ENCODE data around the gene NCF4. TPM values are rescaled to one million over a fixed set of nuclear protein-coding genes. Genes with fewer than 3 reads are reported as not detected.

NCF4 gene
- total RNA-seq, 2 experiments from 2014 or later: 59.9 to 60.1 TPM

DNA sequence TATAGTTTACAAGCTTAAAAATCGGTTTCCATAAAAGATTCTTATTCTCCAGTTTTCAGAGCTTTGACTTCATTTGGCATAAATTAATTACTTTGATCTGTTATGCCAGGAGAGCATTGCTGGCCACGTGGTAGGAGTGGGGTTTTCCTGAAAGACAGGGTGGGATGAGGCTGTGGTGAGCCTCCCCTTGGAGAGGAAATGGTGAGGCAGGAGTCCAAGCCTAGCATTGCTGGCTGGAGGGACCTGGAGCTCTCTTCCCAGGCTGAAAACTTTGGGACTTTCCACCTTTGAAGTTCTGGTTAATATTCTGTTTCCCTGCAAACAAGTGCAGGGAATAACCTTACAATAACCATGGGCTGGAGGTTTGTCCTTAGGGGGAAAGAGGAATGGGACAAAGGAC is 31.5 kb downstream of the NCF4 start:
- DNase-seq: no peak
- Mint-ChIP-seq H3K36me3 (ENCODE audit: low read depth) (peaks cover 20% of the 10 kb centered on the region), H3K27ac (no peak overlapping the region), H3K4me3 (no peak overlapping the region), H3K4me1 (peaks cover 16% of the 10 kb centered on the region), H3K27me3 (peaks cover 4% of the 10 kb centered on the region), H3K9me3 (peaks cover 5% of the 10 kb centered on the region)
- ChIA-PET CTCF (interaction anchor here (0.9 to 1.0 kb wide), 2 partner anchors 19 to 85 kb away, joined by 3 to 5 read pairs; no protein-coding TSS in a partner anchor), POLR2A (interaction anchor here (1.6 kb wide), 1 partner anchor 18 kb away, joined by 3 read pairs; no protein-coding TSS in a partner anchor)

DNA sequence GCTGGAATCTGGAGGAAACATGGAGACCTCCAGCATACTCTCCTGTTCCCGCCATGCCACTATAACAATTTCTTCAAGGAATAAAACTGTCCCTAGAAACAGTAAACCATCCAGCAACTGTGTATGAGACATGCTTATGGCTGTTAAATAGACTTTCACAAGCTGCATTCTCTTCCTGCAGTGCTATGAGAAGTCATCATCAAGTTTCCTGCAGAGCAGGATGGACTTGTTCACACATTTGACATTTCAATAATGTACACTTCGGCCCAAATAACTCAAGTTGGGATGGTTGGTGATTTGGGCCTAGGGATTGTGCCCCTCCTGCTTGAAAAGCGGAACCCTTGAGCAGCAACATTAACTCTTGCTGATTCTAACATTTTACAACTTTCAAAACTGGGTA is 32.5 kb downstream of the NCF4 start:
- H3K4me3 Mint-ChIP-seq: no peak overlapping the region
- peaks cover 6% of the 10 kb centered on the region for H3K9me3 Mint-ChIP-seq
- H3K4me1 Mint-ChIP-seq: peaks cover 17% of the 10 kb centered on the region
- CTCF ChIA-PET: no interaction called here
- no peak overlapping the region for H3K27ac Mint-ChIP-seq
- H3K36me3 Mint-ChIP-seq (ENCODE audit: low read depth): peaks cover 18% of the 10 kb centered on the region
- POLR2A ChIA-PET: no interaction called here
- no peak for DNase-seq
- peaks cover 3% of the 10 kb centered on the region for H3K27me3 Mint-ChIP-seq

DNA sequence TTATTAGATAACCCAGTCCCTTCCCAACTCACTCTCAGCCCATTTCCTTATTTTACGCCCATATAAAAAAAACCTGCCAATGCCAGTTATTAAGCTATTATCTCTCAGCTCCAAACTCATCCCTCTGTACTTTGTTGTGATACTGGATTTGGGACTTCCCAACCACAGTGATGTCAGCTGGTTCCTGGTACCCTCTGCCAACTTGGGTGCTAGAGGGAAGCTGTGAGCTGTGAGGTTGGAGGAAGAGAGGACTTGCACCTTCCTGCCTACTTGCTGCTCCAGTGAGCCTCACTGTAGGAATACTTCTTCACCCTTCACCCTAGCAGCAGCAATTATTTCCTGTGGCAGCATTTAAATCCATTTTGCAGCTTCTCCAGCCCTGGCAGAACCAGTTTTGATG is 33.5 kb downstream of the NCF4 start:
- H3K4me1 Mint-ChIP-seq: peaks cover 20% of the 10 kb centered on the region
- CTCF ChIA-PET: interaction anchor here (1.1 kb wide), 1 partner anchor 42 kb away, joined by 3 read pairs; no protein-coding TSS in a partner anchor
- no peak for DNase-seq
- peaks cover 9% of the 10 kb centered on the region for H3K9me3 Mint-ChIP-seq
- peaks cover 3% of the 10 kb centered on the region for H3K27me3 Mint-ChIP-seq
- peaks cover 17% of the 10 kb centered on the region for H3K36me3 Mint-ChIP-seq (ENCODE audit: low read depth)
- no peak overlapping the region for H3K27ac Mint-ChIP-seq
- POLR2A ChIA-PET: interaction anchor here (0.6 kb wide), 1 partner anchor 34 kb away, joined by 3 read pairs; the partner anchor contains the start of gene NCF4
- H3K4me3 Mint-ChIP-seq: no peak overlapping the region

GRCh38 chr22:36897611-36898010 is 36.8 kb downstream of the NCF4 start:
- no peak for DNase-seq
- Mint-ChIP-seq H3K4me3 (no peak overlapping the region), H3K9me3 (peaks cover 9% of the 10 kb centered on the region), H3K27ac (no peak overlapping the region), H3K36me3 (ENCODE audit: low read depth) (peaks cover 18% of the 10 kb centered on the region), H3K27me3 (peaks cover 3% of the 10 kb centered on the region), H3K4me1 (peaks cover 44% of the 10 kb centered on the region)
- CTCF ChIA-PET: interaction anchor here (1.1 kb wide), 1 partner anchor 10 kb away, joined by 3 read pairs; no protein-coding TSS in a partner anchor
- POLR2A ChIA-PET: interaction anchor here (0.8 to 1.5 kb wide), 3 partner anchors 13 to 37 kb away, joined by 3 read pairs; partner anchors contain the start of gene NCF4

DNA sequence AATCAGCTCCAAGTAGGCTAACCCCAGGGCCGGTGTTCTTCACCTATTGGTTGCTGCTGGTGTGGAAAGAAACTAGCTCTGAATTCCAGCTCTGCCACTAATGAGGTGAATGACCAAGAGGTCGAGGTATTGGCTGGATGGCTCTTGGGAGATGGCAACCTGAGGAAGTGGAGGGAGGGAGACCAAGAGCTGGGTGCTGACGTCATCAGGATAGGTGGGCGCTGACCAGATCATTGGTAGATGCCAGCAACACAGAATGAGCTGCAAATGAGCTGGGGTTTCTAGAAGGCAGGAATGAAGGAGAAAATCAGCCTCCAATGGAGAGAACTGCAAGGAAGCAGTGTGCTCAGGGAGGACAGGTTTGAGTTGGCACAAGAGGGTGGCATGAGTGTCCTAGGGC is 37.9 kb downstream of the NCF4 start:
- Mint-ChIP-seq H3K27ac (no peak overlapping the region), H3K36me3 (ENCODE audit: low read depth) (peaks cover 22% of the 10 kb centered on the region), H3K27me3 (peaks cover 5% of the 10 kb centered on the region), H3K9me3 (peaks cover 12% of the 10 kb centered on the region), H3K4me1 (peaks cover 43% of the 10 kb centered on the region), H3K4me3 (no peak overlapping the region)
- CTCF ChIA-PET: interaction anchor here (1.1 kb wide), 1 partner anchor 11 kb away, joined by 3 read pairs; no protein-coding TSS in a partner anchor
- POLR2A ChIA-PET: interaction anchor here (3.6 kb wide), 1 partner anchor 37 kb away, joined by 19 read pairs; the partner anchor contains the start of gene NCF4
- no peak for DNase-seq

DNA sequence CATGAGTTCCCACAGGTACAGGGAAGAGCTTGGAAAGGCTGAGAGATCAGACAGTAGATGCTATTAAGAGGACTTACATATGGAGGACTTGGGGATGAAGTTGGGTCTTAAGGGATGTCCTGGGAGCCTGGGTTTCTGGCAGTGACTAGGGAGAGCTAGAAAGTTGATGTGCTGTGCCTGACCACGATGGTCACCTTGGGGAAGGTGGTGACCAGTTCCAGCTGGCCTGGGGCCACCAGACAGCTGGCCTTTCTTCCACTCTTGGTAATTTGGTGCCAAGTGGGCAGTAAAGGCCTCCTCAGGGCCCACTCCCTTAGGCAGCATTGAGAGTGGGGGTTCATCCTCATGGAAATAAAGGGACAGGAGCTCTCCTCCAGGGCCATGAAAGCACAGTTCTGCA is 38.7 kb downstream of the NCF4 start:
- H3K36me3 Mint-ChIP-seq (ENCODE audit: low read depth): peaks cover 19% of the 10 kb centered on the region
- POLR2A ChIA-PET: interaction anchor here (3.6 kb wide), 1 partner anchor 38 kb away, joined by 19 read pairs; the partner anchor contains the start of gene NCF4
- H3K27me3 Mint-ChIP-seq: peaks cover 11% of the 10 kb centered on the region
- CTCF ChIA-PET: interaction anchor here (1.2 to 3.5 kb wide), 2 partner anchors 9 to 43 kb away, joined by 3 to 14 read pairs; no protein-coding TSS in a partner anchor
- H3K4me1 Mint-ChIP-seq: peaks cover 43% of the 10 kb centered on the region
- no peak for DNase-seq
- H3K4me3 Mint-ChIP-seq: no peak overlapping the region
- peaks cover 17% of the 10 kb centered on the region for H3K9me3 Mint-ChIP-seq
- no peak overlapping the region for H3K27ac Mint-ChIP-seq

GRCh38 chr22:36900225-36900624 is 39.4 kb downstream of the NCF4 start:
- Mint-ChIP-seq H3K27ac (peak overlapping the region; percentile 6), H3K9me3 (peaks cover 18% of the 10 kb centered on the region), H3K4me3 (no peak overlapping the region), H3K36me3 (ENCODE audit: low read depth) (peaks cover 16% of the 10 kb centered on the region), H3K4me1 (peaks cover 43% of the 10 kb centered on the region), H3K27me3 (peaks cover 14% of the 10 kb centered on the region)
- ChIA-PET POLR2A (interaction anchor here (3.6 kb wide), 1 partner anchor 39 kb away, joined by 19 read pairs; the partner anchor contains the start of gene NCF4), CTCF (interaction anchor here (1.2 to 3.5 kb wide), 3 partner anchors 9 to 44 kb away, joined by 3 to 14 read pairs (median 4); no protein-coding TSS in a partner anchor)
- no peak for DNase-seq

GRCh38 chr22:36900880-36901279 is 40.1 kb downstream of the NCF4 start:
- DNase-seq: no peak
- peaks cover 43% of the 10 kb centered on the region for H3K4me1 Mint-ChIP-seq
- H3K27me3 Mint-ChIP-seq: peaks cover 14% of the 10 kb centered on the region
- peak overlapping the region; percentile 89 for H3K27ac Mint-ChIP-seq
- H3K36me3 Mint-ChIP-seq (ENCODE audit: low read depth): peaks cover 12% of the 10 kb centered on the region
- H3K4me3 Mint-ChIP-seq: peak overlapping the region; percentile 59
- H3K9me3 Mint-ChIP-seq: peaks cover 18% of the 10 kb centered on the region
- ChIA-PET CTCF (interaction anchor here (1.7 to 3.5 kb wide), 2 partner anchors 27 to 45 kb away, joined by 4 to 14 read pairs; no protein-coding TSS in a partner anchor), POLR2A (interaction anchor here (1.2 to 3.6 kb wide), 3 partner anchors 27 to 77 kb away, joined by 4 to 19 read pairs (median 5); partner anchors contain the start of gene NCF4)

DNA sequence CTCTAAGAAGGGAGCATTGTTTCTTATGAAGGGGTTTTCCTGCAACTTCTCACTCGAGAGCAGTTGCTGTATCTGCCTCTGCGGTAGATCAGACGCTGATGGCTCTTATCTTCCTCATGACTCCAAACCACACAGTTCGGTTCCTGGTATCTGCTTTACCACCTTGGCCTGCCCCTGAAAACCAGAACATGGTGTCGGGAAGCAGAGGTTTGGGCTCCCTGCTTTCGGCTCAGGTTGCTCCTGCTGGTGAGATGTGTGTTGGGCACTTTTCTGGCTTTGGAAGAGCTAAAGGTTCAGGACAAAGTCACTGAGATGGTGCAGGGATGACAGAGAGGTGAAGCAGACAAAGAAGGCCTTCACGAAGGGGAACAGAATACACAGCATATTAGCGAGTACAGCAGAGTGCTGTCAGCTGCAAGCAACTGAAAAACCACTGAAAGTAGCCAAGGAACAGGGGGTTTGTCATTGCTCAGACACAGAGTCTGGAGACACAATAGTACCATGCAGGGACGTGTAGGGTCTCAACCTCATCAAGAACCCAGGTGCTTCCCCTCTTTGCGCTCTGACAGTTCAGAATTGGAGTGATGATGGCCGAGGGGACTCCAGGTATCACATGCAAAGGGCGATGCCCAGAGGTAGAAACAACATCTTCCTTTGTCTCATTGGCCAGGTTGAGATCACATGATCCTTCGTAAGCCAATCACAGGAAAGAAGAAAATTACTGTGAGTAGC is 40.8 kb downstream of the NCF4 start:
- H3K4me3 Mint-ChIP-seq: peak overlapping the region; percentile 59
- H3K27me3 Mint-ChIP-seq: peaks cover 14% of the 10 kb centered on the region
- H3K36me3 Mint-ChIP-seq (ENCODE audit: low read depth): peaks cover 12% of the 10 kb centered on the region
- DNase-seq: peak; percentile 47
- ChIA-PET POLR2A (interaction anchor here (1.1 to 3.6 kb wide), 4 partner anchors 13 to 76 kb away, joined by 3 to 19 read pairs (median 4); partner anchors contain the start of gene NCF4), CTCF (interaction anchor here (1.7 to 3.5 kb wide), 2 partner anchors 28 to 45 kb away, joined by 4 to 14 read pairs; no protein-coding TSS in a partner anchor)
- peaks cover 43% of the 10 kb centered on the region for H3K4me1 Mint-ChIP-seq
- peaks cover 18% of the 10 kb centered on the region for H3K9me3 Mint-ChIP-seq
- peak overlapping the region; percentile 89 for H3K27ac Mint-ChIP-seq

DNA sequence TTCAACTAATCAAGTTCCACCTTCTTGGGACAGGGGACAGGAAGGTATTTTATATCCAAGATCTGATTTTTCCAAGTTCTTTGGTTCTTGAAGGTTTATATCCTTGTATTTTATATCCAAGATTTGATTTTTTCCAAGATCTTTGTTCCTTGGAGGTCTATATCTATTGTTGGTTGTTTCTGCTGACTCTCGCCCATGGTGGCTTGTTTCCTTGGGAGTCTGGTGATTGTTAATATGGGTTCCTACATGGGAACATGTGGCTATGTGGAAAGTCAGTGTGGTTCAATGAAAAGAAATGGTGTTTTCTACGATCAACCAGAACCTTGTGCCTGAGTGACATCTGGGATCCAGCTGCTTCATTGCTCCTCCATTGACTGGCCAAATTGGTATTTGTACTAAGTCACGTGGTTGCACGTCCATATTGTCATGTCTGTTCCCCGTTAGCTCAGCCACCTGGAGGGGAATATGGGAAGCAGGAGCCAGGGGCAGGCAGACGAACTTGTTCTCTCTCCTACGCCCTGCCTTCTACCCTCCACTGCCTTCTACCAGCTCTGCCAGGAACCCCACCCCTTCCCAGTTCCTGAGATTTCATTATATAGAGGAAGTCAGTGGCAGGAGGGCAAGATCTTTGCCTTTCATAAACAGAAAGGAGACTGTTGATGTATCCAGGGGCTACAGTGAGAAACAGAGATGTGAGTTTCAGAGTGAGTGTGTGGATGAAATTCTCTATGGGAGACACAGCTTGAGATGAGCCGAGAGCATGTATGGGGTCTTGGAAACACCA is 41.5 kb downstream of the NCF4 start:
- peak overlapping the region; percentile 50 for H3K27ac Mint-ChIP-seq
- POLR2A ChIA-PET: interaction anchor here (1.1 to 3.6 kb wide), 3 partner anchors 12 to 75 kb away, joined by 3 to 19 read pairs (median 5); partner anchors contain the start of gene NCF4

DNA sequence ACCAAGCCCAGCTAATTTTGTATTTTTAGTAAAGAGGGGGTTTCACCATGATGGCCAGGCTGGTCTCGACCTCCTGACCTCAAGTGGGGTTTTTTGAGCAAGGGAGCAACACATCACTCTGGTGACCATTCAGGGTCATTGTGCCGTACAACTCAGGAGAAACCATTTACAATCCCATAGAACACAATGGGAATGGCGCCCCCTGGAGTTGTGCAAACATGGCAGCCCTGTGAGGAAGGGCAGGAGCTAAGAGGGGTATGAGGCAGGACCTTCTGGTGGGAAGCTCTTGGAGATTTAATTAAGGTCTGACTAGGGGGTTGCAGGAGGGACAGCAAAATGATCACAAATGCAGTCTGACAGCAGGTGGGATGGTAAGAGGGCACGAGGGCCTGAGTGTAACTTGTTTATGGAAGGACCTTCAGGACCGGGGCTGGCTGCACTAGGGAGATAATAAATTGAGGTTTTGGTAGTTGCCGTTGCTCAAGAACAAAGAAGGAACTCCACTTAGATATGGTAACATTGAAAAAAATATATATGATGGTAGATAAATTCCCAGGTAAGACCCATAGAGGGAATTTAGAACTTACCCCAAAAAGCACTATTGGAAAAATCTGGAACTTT is 43.6 kb downstream of the NCF4 start:
- DNase-seq: no peak
- Mint-ChIP-seq H3K4me1 (peaks cover 30% of the 10 kb centered on the region), H3K9me3 (peaks cover 9% of the 10 kb centered on the region), H3K36me3 (ENCODE audit: low read depth) (peaks cover 5% of the 10 kb centered on the region), H3K4me3 (no peak overlapping the region), H3K27ac (no peak overlapping the region), H3K27me3 (peaks cover 24% of the 10 kb centered on the region)
- CTCF ChIA-PET: interaction anchor here (0.7 to 1.5 kb wide), 2 partner anchors 48 to 146 kb away, joined by 3 to 4 read pairs; no protein-coding TSS in a partner anchor
- POLR2A ChIA-PET: interaction anchor here (0.9 kb wide), 1 partner anchor 14 kb away, joined by 3 read pairs; no protein-coding TSS in a partner anchor

More for the DNA sequence above, 41.5 kb downstream of the NCF4 start:
- H3K9me3 Mint-ChIP-seq: peaks cover 15% of the 10 kb centered on the region
- peaks cover 39% of the 10 kb centered on the region for H3K4me1 Mint-ChIP-seq
- H3K27me3 Mint-ChIP-seq: peaks cover 12% of the 10 kb centered on the region
- CTCF ChIA-PET: interaction anchor here (3.5 kb wide), 1 partner anchor 46 kb away, joined by 14 read pairs; no protein-coding TSS in a partner anchor
- DNase-seq: no peak
- H3K4me3 Mint-ChIP-seq: no peak overlapping the region
- H3K36me3 Mint-ChIP-seq (ENCODE audit: low read depth): peaks cover 9% of the 10 kb centered on the region

Data from activated CD4-positive, alpha-beta memory T cell treated with anti-CD3 and anti-CD28 coated beads, Interleukin-2, amount 10 ng/mL, durations not matched to agents 7 days and 5 days (primary cell).